Cardiac muscle cell (in vitro differentiated cells and primary cell): Measurements from ENCODE around the gene NPHP3. TPM values are rescaled to one million over a fixed set of nuclear protein-coding genes. Genes with fewer than 3 reads are reported as not detected.
"Not testable (repeated sequence)": the region's sequence is repeated elsewhere in the genome, so short reads cannot be mapped to it uniquely, and the experiment has no call there.

Experiments used
- DNase-seq, 2 donors: peaks; one replicate each; pipeline versions ENCODE4 v3.0.0 to v3.0.0-alpha.2; 2010 to 2017; ENCODE audit warnings: low read depth in 1 of 2, low spot score in 1 of 2
- H3K27ac ChIP-seq: fragments of 200-600 bp; sonication (generic); 2 replicates; pipeline ENCODE4 v1.5.1; 2016
- H3K27me3 ChIP-seq: fragments of 200-600 bp; sonication (generic); 2 replicates; pipeline ENCODE4 v1.6.0; 2016; ENCODE audit warnings: control low read depth
- H3K36me3 ChIP-seq: fragments of 200-600 bp; sonication (generic); 2 replicates; pipeline ENCODE4 v1.5.1; 2016; ENCODE audit warnings: control low read depth
- H3K4me1 ChIP-seq: fragments of 200-600 bp; sonication (generic); 2 replicates; pipeline ENCODE4 v1.8.1; 2017; ENCODE audit warnings: low read depth, mild to moderate bottlenecking, mixed run types
- H3K4me3 ChIP-seq: fragments of 200-600 bp; sonication (generic); 2 replicates; pipeline ENCODE4 v1.5.1; 2016; ENCODE audit warnings: mild to moderate bottlenecking
- H3K9me3 ChIP-seq: fragments of 200-600 bp; sonication (generic); 2 replicates; pipeline ENCODE4 v1.5.1; 2017; ENCODE audit warnings: low read depth, mild to moderate bottlenecking, control low read depth
- CTCF ChIP-seq: IDR thresholded peaks from 2 replicates; pipeline ENCODE4 v1.5.1; 2012; ENCODE audit warnings: low read depth, mild to moderate bottlenecking, low read length
- polyA plus RNA-seq: library from polyadenylated mRNA; unstranded; fragments of >200 nt; fragmentation: Nextera tagmentation; extraction: Ambion mirVana; gene quantifications from 2 replicates; pipeline ENCODE4 v1.2.1, GENCODE V29; 2016
- total RNA-seq: library from RNA; depleted of rRNA; stranded (reverse); fragments of >200 nt; gene quantifications from 2 replicates; pipeline ENCODE4 v1.2.3, GENCODE V29; 2016

NPHP3 gene
- total RNA-seq (28.1 and 74.1 TPM in 2 replicates), polyA plus RNA-seq (20.5 and 21.1 TPM in 2 replicates)

GRCh38 chr3:132722165-132723023 is at the start of gene NPHP3:
Gene NPHP3, minus strand, starts transcription at chr3:132722409. Its CDS starts 54 bp downstream, at chr3:132722355.
- peak within 1 kb of the TSS; percentile 92 for H3K4me3 ChIP-seq
- peak; percentile 97 to 99 for DNase-seq

DNA sequence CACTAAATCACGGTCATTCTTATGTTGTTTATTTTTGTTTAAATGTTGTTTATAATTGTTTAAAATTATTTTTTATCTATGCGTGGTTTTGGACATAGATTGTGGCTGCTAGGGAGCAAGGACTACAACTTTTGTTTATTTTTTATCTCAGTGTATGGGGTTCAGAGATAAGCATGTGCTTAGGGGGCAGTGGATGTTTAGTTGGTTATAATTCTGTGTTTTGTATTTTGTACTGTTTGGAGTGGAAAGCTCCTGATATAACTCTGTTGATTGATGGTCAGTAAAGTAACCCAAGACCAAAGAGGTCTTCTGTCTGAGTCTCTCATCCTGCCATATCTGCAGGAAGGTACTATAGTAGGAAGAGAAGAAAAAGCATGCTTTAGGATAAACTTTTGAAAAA is 36.5 kb upstream of the NPHP3 start:
- no peak for TF ChIP-seq CTCF
- no peak for DNase-seq
- H3K36me3 ChIP-seq: no peaks in the 10 kb centered on the region
- peaks cover 3% of the 10 kb centered on the region for H3K27me3 ChIP-seq
- no peak overlapping the region for H3K4me3 ChIP-seq
- no peaks in the 10 kb centered on the region for H3K4me1 ChIP-seq
- no peaks in the 10 kb centered on the region for H3K9me3 ChIP-seq
- H3K27ac ChIP-seq: no peak overlapping the region

More at GRCh38 chr3:132722165-132723023, at the start of gene NPHP3:
- no peaks in the 10 kb centered on the region for H3K9me3 ChIP-seq
- peak within 1 kb of the TSS; percentile 97 for H3K27ac ChIP-seq
- peaks cover 6% of the 10 kb centered on the region for H3K4me1 ChIP-seq
- H3K36me3 ChIP-seq: peaks cover 12% of the 10 kb centered on the region
- no peaks in the 10 kb centered on the region for H3K27me3 ChIP-seq
- TF ChIP-seq CTCF: no peak

- Histone ChIP-seq H3K4me1 (no peaks in the 10 kb centered on the region), H3K4me3 (no peak overlapping the region), H3K9me3 (no peaks in the 10 kb centered on the region), H3K27me3 (peaks cover 3% of the 10 kb centered on the region), H3K27ac (no peak overlapping the region), H3K36me3 (no peaks in the 10 kb centered on the region)
- TF ChIP-seq CTCF: no peak
- peak in 1 of 2 donors; percentile 21 for DNase-seq
These were observed 34.0 kb upstream of the NPHP3 start for GRCh38 chr3:132756108-132756650.

- H3K36me3 ChIP-seq: no peaks in the 10 kb centered on the region
- peak in 1 of 2 donors; percentile 7 for DNase-seq
These were observed 31.7 kb upstream of the NPHP3 start for GRCh38 chr3:132753946-132754345.

GRCh38 chr3:132749786-132750185 is 27.6 kb upstream of the NPHP3 start:
- no peak overlapping the region for H3K4me3 ChIP-seq
- TF ChIP-seq CTCF: no peak
- peaks cover 8% of the 10 kb centered on the region for H3K4me1 ChIP-seq
- no peaks in the 10 kb centered on the region for H3K36me3 ChIP-seq
- DNase-seq: peak in 1 of 2 donors; percentile 41
- no peaks in the 10 kb centered on the region for H3K9me3 ChIP-seq
- no peak overlapping the region for H3K27ac ChIP-seq
- peaks cover 3% of the 10 kb centered on the region for H3K27me3 ChIP-seq

More at GRCh38 chr3:132753946-132754345, 31.7 kb upstream of the NPHP3 start:
- no peaks in the 10 kb centered on the region for H3K9me3 ChIP-seq
- TF ChIP-seq CTCF: no peak
- H3K4me3 ChIP-seq: no peak overlapping the region
- no peak overlapping the region for H3K27ac ChIP-seq
- no peaks in the 10 kb centered on the region for H3K4me1 ChIP-seq
- H3K27me3 ChIP-seq: peaks cover 3% of the 10 kb centered on the region

DNA sequence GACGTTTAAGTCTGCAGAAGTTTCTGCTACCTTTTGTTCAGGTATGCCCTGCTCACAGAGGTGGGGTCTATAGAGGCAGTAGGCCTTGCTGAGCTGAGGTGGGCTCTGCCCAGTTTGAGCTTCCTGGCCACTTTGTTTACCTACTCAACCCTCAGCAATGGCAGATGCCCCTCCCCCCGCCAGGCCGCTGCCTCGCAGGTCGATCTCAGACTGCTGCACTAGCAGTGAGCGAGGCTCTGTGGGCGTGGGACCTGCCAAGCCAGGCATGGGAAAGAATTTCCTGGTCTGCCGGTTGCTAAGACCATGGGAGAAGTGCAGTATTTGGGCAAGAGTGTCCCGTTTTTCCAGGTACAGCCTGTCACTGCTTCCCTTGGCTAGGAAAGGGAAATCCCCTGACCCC is 24.5 kb upstream of the NPHP3 start:
- not testable (repeated sequence) for H3K4me3 ChIP-seq, DNase-seq

More for the DNA sequence above, 24.5 kb upstream of the NPHP3 start:
- H3K27me3 ChIP-seq, H3K9me3 ChIP-seq, H3K4me1 ChIP-seq, H3K36me3 ChIP-seq, H3K27ac ChIP-seq: not testable (repeated sequence)
